ENCODE results near the gene TRIM67.

TRIM67 gene

GRCh38 chr1:231219422-231220401 lies 57.9 kb downstream of the TRIM67 start:
- no peak overlapping the region for H3K4me3 ChIP-seq
- no peak overlapping the region for H3K27ac ChIP-seq

GRCh38 chr1:231220801-231221200 lies 58.9 kb downstream of the TRIM67 start:
- no peak overlapping the region for H3K27ac ChIP-seq

GRCh38 chr1:231226156-231226555 lies 64.3 kb downstream of the TRIM67 start:
- H3K4me3 ChIP-seq: no peak overlapping the region
- H3K27ac ChIP-seq: no peak overlapping the region

More at GRCh38 chr1:231220801-231221200, 58.9 kb downstream of the TRIM67 start:
- H3K4me3 ChIP-seq: no peak overlapping the region

- H3K27ac ChIP-seq: no peak overlapping the region
- H3K4me3 ChIP-seq: no peak overlapping the region
Observed at GRCh38 chr1:231231511-231231910, 69.7 kb downstream of the TRIM67 start.

GRCh38 chr1:231232870-231233734 lies 71.2 kb downstream of the TRIM67 start:
- Histone ChIP-seq H3K4me3 (no peak overlapping the region), H3K27ac (no peak overlapping the region)

GRCh38 chr1:231233735-231234417 lies 72.0 kb downstream of the TRIM67 start:
- H3K27ac ChIP-seq: no peak overlapping the region
- H3K4me3 ChIP-seq: no peak overlapping the region

- Histone ChIP-seq H3K27ac (no peak overlapping the region), H3K4me3 (no peak overlapping the region)
Observed at GRCh38 chr1:231234506-231234905, 72.6 kb downstream of the TRIM67 start.

- Histone ChIP-seq H3K27ac (no peak overlapping the region), H3K4me3 (no peak overlapping the region)
Observed at GRCh38 chr1:231235526-231236207, 73.8 kb downstream of the TRIM67 start.

- H3K27ac ChIP-seq: no peak overlapping the region
- no peak overlapping the region for H3K4me3 ChIP-seq
Observed at GRCh38 chr1:231236208-231236591, 74.3 kb downstream of the TRIM67 start.

GRCh38 chr1:231236938-231237337 lies 75.1 kb downstream of the TRIM67 start:
- Histone ChIP-seq H3K4me3 (no peak overlapping the region), H3K27ac (no peak overlapping the region)

- Histone ChIP-seq H3K27ac (no peak overlapping the region), H3K4me3 (no peak overlapping the region)
Observed at GRCh38 chr1:231238298-231238697, 76.4 kb downstream of the TRIM67 start.

- Histone ChIP-seq H3K4me3 (peak overlapping the region; percentile 56 to 77 (median 69)), H3K27ac (peak overlapping the region; percentile 34 to 93 (median 89))
Observed at GRCh38 chr1:231240531-231240882, 78.6 kb downstream of the TRIM67 start.

GRCh38 chr1:231240883-231241735 lies 79.3 kb downstream of the TRIM67 start, which contains the start of gene GNPAT:
GNPAT (plus strand) TSS chr1:231241212; CDS start chr1:231241379, 167 bp downstream.
- Histone ChIP-seq H3K27ac (peak within 1 kb of the TSS; percentile 34 to 93 (median 89)), H3K4me3 (peak within 1 kb of the TSS; percentile 56 to 77 (median 69))

- Histone ChIP-seq H3K4me3 (peak overlapping the region; percentile 56 to 77 (median 69)), H3K27ac (peak overlapping the region in 20 of 21 experiments; percentile 69 to 93 (median 89))
Observed at GRCh38 chr1:231241750-231242149, 79.9 kb downstream of the TRIM67 start.

GRCh38 chr1:231242516-231243198 lies 80.8 kb downstream of the TRIM67 start:
- peak overlapping the region in 2 of 7 experiments; percentile 1 to 66 for H3K4me3 ChIP-seq
- peak overlapping the region in 1 of 21 experiments; percentile 93 for H3K27ac ChIP-seq

GRCh38 chr1:231248778-231249177 lies 86.9 kb downstream of the TRIM67 start:
- Histone ChIP-seq H3K27ac (no peak overlapping the region), H3K4me3 (no peak overlapping the region)

GRCh38 chr1:231252336-231252735 lies 90.5 kb downstream of the TRIM67 start:
- no peak overlapping the region for H3K27ac ChIP-seq
- H3K4me3 ChIP-seq: no peak overlapping the region

GRCh38 chr1:231260351-231260750 lies 98.5 kb downstream of the TRIM67 start:
- Histone ChIP-seq H3K4me3 (no peak overlapping the region), H3K27ac (no peak overlapping the region)

All from skin epidermis (tissue), 12 donors.